IPS DF 6.9 (cell line): Measurements from ENCODE around the gene SRSF4.
"Not testable (repeated sequence)": the region's sequence is repeated elsewhere in the genome, so short reads cannot be mapped to it uniquely, and the experiment has no call there.

Source experiments
- DNase-seq: peaks from one replicate; pipeline ENCODE4 v3.0.0-alpha.2; 2013; ENCODE audit warnings: low read depth, low spot score
- H3K27ac ChIP-seq: one replicate; pipeline ENCODE4 v1.5.1; 2013; ENCODE audit warnings: low read length, control low read depth
- H3K27me3 ChIP-seq: 2 replicates; pipeline ENCODE4 v1.6.1; 2013; ENCODE audit warnings: mild to moderate bottlenecking, low read length; ENCODE audit not compliant: control insufficient read depth, insufficient read depth
- H3K36me3 ChIP-seq: 2 replicates; pipeline ENCODE4 v1.6.1; 2013; ENCODE audit warnings: low read length; ENCODE audit not compliant: control insufficient read depth, insufficient read depth
- H3K4me1 ChIP-seq: 2 replicates; pipeline ENCODE4 v1.6.1; 2013; ENCODE audit warnings: low read length; ENCODE audit not compliant: control insufficient read depth, insufficient read depth
- H3K4me3 ChIP-seq: 2 replicates; pipeline ENCODE4 v1.5.1; 2013; ENCODE audit warnings: mild to moderate bottlenecking, low read length
- H3K9me3 ChIP-seq: 2 replicates; pipeline ENCODE4 v1.6.1; 2013; ENCODE audit warnings: low read length, inconsistent platforms; ENCODE audit not compliant: control insufficient read depth, insufficient read depth
- WGBS: extraction: QIAGEN DNeasy Blood & Tissue Kit; methylation state at CpG from one replicate; pipeline ENCODE4 v1.1.7; 2013; ENCODE audit warnings: mixed read lengths, missing lambda C conversion rate; ENCODE audit not compliant: insufficient read length, insufficient coverage; 5-methylcytosine and 5-hydroxymethylcytosine counted together

The SRSF4 gene

DNA sequence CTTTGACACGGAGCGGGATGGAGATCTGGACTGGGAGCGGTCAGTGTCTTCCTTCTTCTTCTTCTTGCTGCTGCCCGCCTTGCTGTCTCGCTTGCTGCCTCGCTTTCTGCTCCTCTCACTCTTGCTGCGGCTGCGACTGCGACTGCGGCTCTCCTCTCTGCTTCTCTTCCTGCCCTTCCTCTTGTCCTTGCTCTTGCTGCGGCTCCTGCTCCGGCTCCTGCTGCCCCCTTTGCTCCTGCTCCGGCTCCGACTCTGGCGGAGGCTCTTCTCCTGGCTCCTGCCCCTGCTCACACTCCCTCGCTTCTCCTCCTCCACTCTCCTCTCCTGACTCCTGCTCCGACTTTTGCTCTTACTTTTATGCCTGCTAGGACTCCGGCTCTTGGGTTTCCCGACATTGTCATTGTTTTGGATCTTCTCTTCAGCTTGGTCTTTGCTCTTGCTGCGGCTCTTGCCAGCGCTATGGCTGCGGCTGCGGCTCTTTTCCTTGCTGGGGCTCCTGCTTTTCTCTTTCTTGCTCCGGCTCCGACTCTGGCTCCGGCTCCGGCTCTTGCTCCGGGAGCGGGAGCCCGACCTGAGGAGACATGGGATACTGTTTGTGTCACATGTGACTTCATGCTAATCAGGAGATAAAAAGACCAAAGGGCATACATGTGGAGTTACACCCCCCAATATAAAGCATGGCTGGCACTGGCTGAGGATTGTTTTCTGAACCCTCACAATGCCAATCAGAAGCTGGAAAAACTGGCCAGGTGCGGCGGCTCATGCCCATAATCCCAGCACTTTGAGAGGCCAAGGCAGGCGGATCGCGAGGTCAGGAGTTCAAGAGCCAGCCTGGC is 32.8 kb downstream of the SRSF4 start:
- no CpG with 5 or more reads among the region's 35 CpGs for WGBS
- Histone ChIP-seq H3K4me3 (no peak overlapping the region), H3K9me3 (no peaks in the 10 kb centered on the region), H3K36me3 (peaks cover 29% of the 10 kb centered on the region), H3K27me3 (no peaks in the 10 kb centered on the region), H3K4me1 (no peaks in the 10 kb centered on the region), H3K27ac (no peak overlapping the region)
- no peak for DNase-seq

- DNase-seq = no peak
- peaks cover 22% of the 10 kb centered on the region for H3K36me3 ChIP-seq
- no peak overlapping the region for H3K27ac ChIP-seq
- no peaks in the 10 kb centered on the region for H3K27me3 ChIP-seq
- H3K9me3 ChIP-seq = no peaks in the 10 kb centered on the region
- no peaks in the 10 kb centered on the region for H3K4me1 ChIP-seq
- H3K4me3 ChIP-seq = no peak overlapping the region
- WGBS = no CpG with 5 or more reads among the region's 8 CpGs
Observed at GRCh38 chr1:29145739-29146437, 35.8 kb downstream of the SRSF4 start.

GRCh38 chr1:29144178-29144577 is 37.5 kb downstream of the SRSF4 start:
- no peak for DNase-seq
- Histone ChIP-seq H3K27me3 (no peaks in the 10 kb centered on the region), H3K4me3 (no peak overlapping the region), H3K36me3 (peaks cover 17% of the 10 kb centered on the region), H3K4me1 (no peaks in the 10 kb centered on the region), H3K27ac (no peak overlapping the region), H3K9me3 (no peaks in the 10 kb centered on the region)
- WGBS = no CpG with 5 or more reads among the region's 2 CpGs

GRCh38 chr1:29142714-29143113 is 39.0 kb downstream of the SRSF4 start:
- no peaks in the 10 kb centered on the region for H3K4me1 ChIP-seq
- H3K4me3 ChIP-seq = no peak overlapping the region
- H3K9me3 ChIP-seq = no peaks in the 10 kb centered on the region
- no peak overlapping the region for H3K27ac ChIP-seq
- no peaks in the 10 kb centered on the region for H3K27me3 ChIP-seq
- DNase-seq = no peak
- no CpG with 5 or more reads among the region's 2 CpGs for WGBS
- 0 out of 2 replicates have a peak, but pooled peaks cover 2% of the 10 kb centered on the region for H3K36me3 ChIP-seq

GRCh38 chr1:29136391-29136915 is 45.2 kb downstream of the SRSF4 start:
- H3K9me3 ChIP-seq = no peaks in the 10 kb centered on the region
- DNase-seq = no peak
- H3K27ac ChIP-seq = no peak overlapping the region
- H3K36me3 ChIP-seq = no peaks in the 10 kb centered on the region; the same call in 1 of the 2 replicates
- WGBS = no CpG with 5 or more reads among the region's 14 CpGs
- H3K4me1 ChIP-seq = no peaks in the 10 kb centered on the region
- H3K4me3 ChIP-seq = no peak overlapping the region
- H3K27me3 ChIP-seq = no peaks in the 10 kb centered on the region

GRCh38 chr1:29134695-29135028 is 47.0 kb downstream of the SRSF4 start:
- Histone ChIP-seq H3K9me3 (no peaks in the 10 kb centered on the region), H3K27ac (no peak overlapping the region), H3K27me3 (no peaks in the 10 kb centered on the region), H3K4me3 (no peak overlapping the region), H3K4me1 (no peaks in the 10 kb centered on the region), H3K36me3 (no peaks in the 10 kb centered on the region; the same call in 1 of the 2 replicates)
- no CpG with 5 or more reads among the region's 10 CpGs for WGBS
- no peak for DNase-seq

DNA sequence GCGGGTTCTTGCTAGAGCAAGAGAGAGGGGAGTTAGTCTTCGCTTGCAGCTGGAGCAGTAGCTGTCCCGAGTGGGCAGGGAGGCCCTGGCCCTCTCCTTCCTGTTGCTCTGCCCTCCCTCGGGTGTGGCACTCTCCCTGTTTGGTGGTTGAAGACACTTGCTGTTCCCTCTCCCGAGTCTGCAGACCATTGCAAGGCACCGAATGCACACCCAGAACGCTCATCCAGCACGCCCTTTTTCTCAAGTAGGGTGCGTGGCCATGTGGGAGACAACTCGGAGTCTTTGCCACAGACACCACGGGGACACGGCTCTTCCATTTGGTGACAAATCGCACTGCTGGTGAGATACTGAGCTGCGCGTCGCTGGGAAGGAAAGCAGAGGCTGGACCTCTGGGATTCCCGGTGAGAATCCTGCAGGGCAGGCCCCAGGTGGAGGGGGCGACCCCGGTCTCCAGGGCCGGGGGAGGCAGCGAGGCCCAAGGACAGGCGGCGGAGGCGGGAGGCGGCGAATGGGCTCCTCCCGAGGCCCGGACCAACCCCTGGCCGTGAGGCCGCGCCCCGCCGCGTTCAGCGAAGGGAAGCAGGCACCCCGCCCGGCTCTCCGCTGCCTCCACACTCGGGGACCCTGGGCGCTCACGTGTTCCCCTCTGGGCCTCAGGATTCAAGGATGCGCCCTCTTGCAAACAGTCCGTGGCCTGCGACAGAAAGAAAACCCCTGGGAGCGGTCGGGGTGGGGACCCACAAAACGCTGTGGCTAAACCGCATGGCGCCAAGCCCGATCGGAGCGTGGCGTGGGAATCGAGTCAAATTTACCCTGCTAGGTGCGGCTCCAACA is 47.6 kb downstream of the SRSF4 start:
- Histone ChIP-seq H3K27ac (no peak overlapping the region), H3K4me3 (no peak overlapping the region), H3K9me3 (no peaks in the 10 kb centered on the region), H3K36me3 (no peaks in the 10 kb centered on the region; the same call in 1 of the 2 replicates), H3K4me1 (no peaks in the 10 kb centered on the region), H3K27me3 (no peaks in the 10 kb centered on the region)
- DNase-seq = no peak
- WGBS = no CpG with 5 or more reads among the region's 55 CpGs

GRCh38 chr1:29131056-29131455 is 50.6 kb downstream of the SRSF4 start:
- not testable (repeated sequence) for H3K27ac ChIP-seq, H3K36me3 ChIP-seq, H3K4me1 ChIP-seq, H3K4me3 ChIP-seq, H3K27me3 ChIP-seq, DNase-seq, H3K9me3 ChIP-seq
- no CpG with 5 or more reads among the region's 29 CpGs for WGBS

DNA sequence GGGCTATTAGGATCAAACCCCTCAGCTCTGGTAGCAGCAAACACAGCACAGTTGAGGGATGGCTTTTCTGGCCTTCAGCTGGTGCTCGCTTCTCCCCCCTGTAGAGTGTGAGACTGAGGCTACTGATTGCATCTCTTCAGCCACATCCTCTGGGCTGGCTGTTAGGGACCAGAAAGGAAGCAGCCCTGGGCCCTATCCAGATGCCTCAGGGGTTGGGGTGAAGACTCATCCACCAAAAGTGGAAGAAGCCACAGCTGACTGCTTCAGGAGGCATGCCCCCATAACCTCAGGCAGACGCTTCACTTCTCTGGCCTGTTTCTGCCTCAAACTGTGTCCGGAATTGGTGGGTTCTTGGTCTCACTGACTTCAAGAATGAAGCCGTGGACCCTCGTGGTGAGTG is 51.8 kb downstream of the SRSF4 start:
- H3K27ac ChIP-seq = no peak overlapping the region
- no peaks in the 10 kb centered on the region for H3K9me3 ChIP-seq
- H3K4me3 ChIP-seq = no peak overlapping the region
- H3K27me3 ChIP-seq = no peaks in the 10 kb centered on the region
- DNase-seq = no peak
- H3K4me1 ChIP-seq = no peaks in the 10 kb centered on the region
- H3K36me3 ChIP-seq = no peaks in the 10 kb centered on the region
- no CpG with 5 or more reads among the region's 5 CpGs for WGBS

GRCh38 chr1:29128739-29129138 is 53.0 kb downstream of the SRSF4 start:
- no peaks in the 10 kb centered on the region for H3K4me1 ChIP-seq
- no CpG with 5 or more reads among the region's 6 CpGs for WGBS
- H3K27me3 ChIP-seq = no peaks in the 10 kb centered on the region
- no peak overlapping the region for H3K4me3 ChIP-seq
- H3K27ac ChIP-seq = no peak overlapping the region
- DNase-seq = no peak
- H3K36me3 ChIP-seq = no peaks in the 10 kb centered on the region
- H3K9me3 ChIP-seq = no peaks in the 10 kb centered on the region
